ENCODE results near the gene ZNF222.

ZNF222 gene

GRCh38 chr19:44055870-44056269, 30.7 kb downstream of the ZNF222 start:
- no peak for DNase-seq

GRCh38 chr19:44059229-44059628, 34.0 kb downstream of the ZNF222 start:
- DNase-seq, result no peak

GRCh38 chr19:44061038-44061437, 35.9 kb downstream of the ZNF222 start:
- no peak for DNase-seq

- DNase-seq, result no peak
These were observed 41.1 kb downstream of the ZNF222 start for GRCh38 chr19:44066305-44066704.

GRCh38 chr19:44069415-44069814, 44.2 kb downstream of the ZNF222 start:
- no peak for DNase-seq

GRCh38 chr19:44071824-44072542, 46.8 kb downstream of the ZNF222 start, which contains the start of gene ZNF284:
ZNF284 (plus strand) TSS chr19:44072159; CDS start chr19:44076390, 4,231 bp downstream.
- DNase-seq, result peak; percentile 73 to 95

GRCh38 chr19:44072543-44073401, 47.6 kb downstream of the ZNF222 start:
- DNase-seq, result no peak

- no peak for DNase-seq
These were observed 51.1 kb downstream of the ZNF222 start for GRCh38 chr19:44076325-44076724.
